ENCODE measurements around the gene PHPT1. TPM values are rescaled to one million over a fixed set of nuclear protein-coding genes. Genes with fewer than 3 reads are reported as not detected.

The PHPT1 gene
- total RNA-seq, 1 experiment from 2014 or later = 161 TPM

- Histone ChIP-seq H4K5ac (ENCODE audit: insufficient read length, low read depth, low read length) (no peak overlapping the region), H3K27me3 (ENCODE audit: insufficient read depth, low read length) (no peaks in the 10 kb centered on the region), H4K91ac (ENCODE audit: insufficient read length, low read depth, low read length) (no peak overlapping the region), H3K79me1 (ENCODE audit: insufficient read depth, low read depth, low read length, poor library complexity, severe bottlenecking) (no peaks in the 10 kb centered on the region), H3K56ac (ENCODE audit: insufficient read length, low read depth, low read length) (no peak overlapping the region), H3K4me2 (ENCODE audit: insufficient read depth, insufficient read length, low read length) (peak overlapping the region; percentile 78), H2BK5ac (ENCODE audit: insufficient read length, low read length) (no peak overlapping the region), H2AFZ (ENCODE audit: low read length) (no peak overlapping the region), H3K9ac (ENCODE audit: extremely low read depth, insufficient read length, low read length) (no peak overlapping the region), H2AK5ac (ENCODE audit: insufficient read length, low read length) (no peak overlapping the region), H3K79me2 (ENCODE audit: insufficient read depth, low read length) (no peaks in the 10 kb centered on the region), H3K4ac (ENCODE audit: low read depth, low read length) (no peak overlapping the region), H3K9me3 (ENCODE audit: control insufficient read depth, low read depth, low read length) (no peaks in the 10 kb centered on the region), H3K14ac (ENCODE audit: insufficient read depth, low read length) (no peak overlapping the region; the same call in 1 of the 2 replicates), H2BK15ac (ENCODE audit: low read depth, low read length) (no peak overlapping the region), H3K27ac (ENCODE audit: insufficient read length, low read depth, low read length) (no peak overlapping the region), H4K20me1 (ENCODE audit: control insufficient read depth, insufficient read depth, insufficient read length) (no peaks in the 10 kb centered on the region), H3K4me1 (ENCODE audit: insufficient read depth, low read length) (no peaks in the 10 kb centered on the region), H2BK20ac (ENCODE audit: low read depth, low read length, poor library complexity, severe bottlenecking) (no peak overlapping the region), H3K23me2 (ENCODE audit: insufficient read length, low read depth, low read length, poor library complexity, severe bottlenecking) (peaks cover 8% of the 10 kb centered on the region), H3T11ph (ENCODE audit: low read length) (no peak overlapping the region), H4K8ac (replicated peaks; ENCODE audit: insufficient read length, low read depth, low read length) (no peak overlapping the region), H2BK12ac (ENCODE audit: insufficient read length, low read depth, low read length) (no peak overlapping the region), H2BK120ac (ENCODE audit: low read depth, low read length, poor library complexity, severe bottlenecking) (no peak overlapping the region), H3K23ac (ENCODE audit: insufficient read length, low read depth, low read length) (no peak overlapping the region), H3K18ac (ENCODE audit: insufficient read length, low read depth, low read length) (no peak overlapping the region)
- Mint-ChIP-seq H3K4me3 (peak overlapping the region; percentile 91 to 93), H3K36me3 (ENCODE audit: insufficient read depth in 1 of 3, low read depth in 3 of 3) (peaks cover 0 to 12% (median 10%) of the 10 kb centered on the region in 3 experiments; a peak in 4 of 7 replicates), H3K9me3 (no peaks in the 10 kb centered on the region), H3K27ac (peak overlapping the region in 2 of 3 experiments; percentile 78 to 91; a peak in 4 of 7 replicates), H3K4me1 (peaks cover 2 to 5% of the 10 kb centered on the region in 2 experiments; a peak in 3 of 4 replicates), H3K27me3 (ENCODE audit: low read depth) (peaks cover 2% of the 10 kb centered on the region)
- DNase-seq = no peak
- no peak for TF ChIP-seq CTCF (conservative IDR thresholded peaks at IDR 0.05)
- no CpG with 5 or more reads among the region's 43 CpGs for whole genome bisulfite sequencing (ENCODE audit: extremely low coverage, insufficient read length, low lambda C conversion rate)
These were observed 1.0 kb downstream of the PHPT1 start for GRCh38 chr9:136849960-136850865.
